Thyroid gland (tissue), 4 donors: ENCODE results near the gene PRRT2. TPM values are rescaled to one million over a fixed set of nuclear protein-coding genes. Genes with fewer than 3 reads are reported as not detected.

Experiments
- DNase-seq, 2 donors: peaks; one replicate each; pipeline ENCODE4 v3.0.0-alpha.2; 2019
- H3K27ac ChIP-seq, 3 donors: fragments of 200-600 bp; sonication (generic); 1 replicate in 2 of 3; 2 replicates in 1 of 3; pipeline ENCODE4 v1.5.1; 2016 to 2019; ENCODE audit warnings: mild to moderate bottlenecking in 1 of 3, moderate library complexity in 1 of 3
- H3K27me3 ChIP-seq: fragments of 200-600 bp; sonication (generic); one replicate; pipeline ENCODE4 v1.5.1; 2019
- H3K36me3 ChIP-seq, 2 donors: fragments of 200-600 bp; sonication (generic); one replicate each; pipeline ENCODE4 v1.5.1; 2016 to 2019
- H3K4me1 ChIP-seq, 2 donors: fragments of 200-600 bp; sonication (generic); one replicate each; pipeline ENCODE4 v1.5.1; 2017 to 2019
- H3K4me3 ChIP-seq, 3 donors: fragments of 200-600 bp; sonication (generic); replicated peaks in 1 of 3; 1 replicate in 2 of 3; 2 replicates in 1 of 3; pipeline ENCODE4 v1.5.1; 2016; ENCODE audit warnings: mild to moderate bottlenecking in 1 of 3
- H3K9me3 ChIP-seq: fragments of 200-600 bp; sonication (generic); one replicate; pipeline ENCODE4 v1.5.1; 2017
- POLR2A ChIP-seq, 2 donors: fragments of 450-650 bp; IDR thresholded peaks; one replicate each; pipeline ENCODE4 v1.6.1; 2017; ENCODE audit warnings: antibody characterized with exemption in 2 of 2, mild to moderate bottlenecking in 2 of 2, moderate library complexity in 1 of 2
- WGBS, 2 donors: methylation state at CpG; one replicate each; pipeline ENCODE4 v1.1.5; 2017; 5-methylcytosine and 5-hydroxymethylcytosine counted together
- intact Hi-C: fragments of 100-400 bp; cut with DNase I; formaldehyde crosslinking; loops from one replicate; pipeline ENCODE4 v1.15.1; 2023
- total RNA-seq, 4 donors: library from RNA; depleted of rRNA; stranded (reverse); fragments of >200 nt; gene quantifications; one replicate each; pipeline ENCODE4 v1.2.3, GENCODE V29; 2016
- TF ChIP-seq, protein P1 (sequence below), 6 experiments: fragments of 200-600 bp in 3 of 6; fragments of 450-650 bp in 3 of 6; sonication (generic) in 3 of 6; IDR thresholded peaks; one replicate each; pipeline ENCODE4 v1.5.1; 2016 to 2019; ENCODE audit warnings: antibody characterized with exemption in 6 of 6, mild to moderate bottlenecking in 2 of 6, inconsistent platforms in 1 of 6, moderate library complexity in 1 of 6

Gene PRRT2
- total RNA-seq, 4 donors from 2014 or later: 0.89 to 4.0 (median 2.4) TPM

DNA sequence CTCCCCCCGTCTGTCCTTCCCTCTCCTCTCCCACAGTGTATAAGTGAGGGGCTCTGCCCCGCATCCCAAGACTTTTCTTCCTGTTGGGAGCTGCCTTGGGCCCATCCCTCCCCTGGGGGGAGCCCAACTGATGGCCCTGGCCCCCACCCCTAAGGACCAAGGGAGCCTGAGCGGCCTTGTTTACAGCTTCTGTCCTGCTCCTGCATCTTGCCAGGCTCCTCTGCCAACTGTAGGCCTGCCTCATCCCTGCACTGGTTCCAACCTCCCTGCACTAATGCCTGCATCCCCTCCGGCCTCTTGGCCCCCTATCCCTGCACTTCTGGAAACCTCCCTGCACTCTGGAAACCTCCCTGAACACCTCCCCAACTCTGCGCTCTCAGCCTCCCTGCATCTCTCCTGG, 2.6 kb downstream of the PRRT2 start:
- DNase-seq: no peak
- H3K4me3 ChIP-seq: no peak overlapping the region
- 83 to 93% methylated on average over 5 of the region's 5 CpGs for WGBS, 2 donors
- no peaks in the 10 kb centered on the region for H3K9me3 ChIP-seq
- TF ChIP-seq, protein P1, sequence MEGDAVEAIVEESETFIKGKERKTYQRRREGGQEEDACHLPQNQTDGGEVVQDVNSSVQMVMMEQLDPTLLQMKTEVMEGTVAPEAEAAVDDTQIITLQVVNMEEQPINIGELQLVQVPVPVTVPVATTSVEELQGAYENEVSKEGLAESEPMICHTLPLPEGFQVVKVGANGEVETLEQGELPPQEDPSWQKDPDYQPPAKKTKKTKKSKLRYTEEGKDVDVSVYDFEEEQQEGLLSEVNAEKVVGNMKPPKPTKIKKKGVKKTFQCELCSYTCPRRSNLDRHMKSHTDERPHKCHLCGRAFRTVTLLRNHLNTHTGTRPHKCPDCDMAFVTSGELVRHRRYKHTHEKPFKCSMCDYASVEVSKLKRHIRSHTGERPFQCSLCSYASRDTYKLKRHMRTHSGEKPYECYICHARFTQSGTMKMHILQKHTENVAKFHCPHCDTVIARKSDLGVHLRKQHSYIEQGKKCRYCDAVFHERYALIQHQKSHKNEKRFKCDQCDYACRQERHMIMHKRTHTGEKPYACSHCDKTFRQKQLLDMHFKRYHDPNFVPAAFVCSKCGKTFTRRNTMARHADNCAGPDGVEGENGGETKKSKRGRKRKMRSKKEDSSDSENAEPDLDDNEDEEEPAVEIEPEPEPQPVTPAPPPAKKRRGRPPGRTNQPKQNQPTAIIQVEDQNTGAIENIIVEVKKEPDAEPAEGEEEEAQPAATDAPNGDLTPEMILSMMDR (IDR thresholded peaks at IDR 0.05): no peak
- no peak for TF ChIP-seq POLR2A (IDR thresholded peaks at IDR 0.05)
- no peaks in the 10 kb centered on the region for H3K27me3 ChIP-seq
- H3K36me3 ChIP-seq: peaks cover 3 to 9% of the 10 kb centered on the region in 2 donors
- peak overlapping the region in 1 of 3 donors; percentile 98 for H3K27ac ChIP-seq
- intact Hi-C loops: loop anchor here (10.0 kb wide), 1 partner anchor 110 kb away; the partner anchor contains the start of gene KCTD13
- peaks cover 32 to 59% of the 10 kb centered on the region in 2 donors for H3K4me1 ChIP-seq

DNA sequence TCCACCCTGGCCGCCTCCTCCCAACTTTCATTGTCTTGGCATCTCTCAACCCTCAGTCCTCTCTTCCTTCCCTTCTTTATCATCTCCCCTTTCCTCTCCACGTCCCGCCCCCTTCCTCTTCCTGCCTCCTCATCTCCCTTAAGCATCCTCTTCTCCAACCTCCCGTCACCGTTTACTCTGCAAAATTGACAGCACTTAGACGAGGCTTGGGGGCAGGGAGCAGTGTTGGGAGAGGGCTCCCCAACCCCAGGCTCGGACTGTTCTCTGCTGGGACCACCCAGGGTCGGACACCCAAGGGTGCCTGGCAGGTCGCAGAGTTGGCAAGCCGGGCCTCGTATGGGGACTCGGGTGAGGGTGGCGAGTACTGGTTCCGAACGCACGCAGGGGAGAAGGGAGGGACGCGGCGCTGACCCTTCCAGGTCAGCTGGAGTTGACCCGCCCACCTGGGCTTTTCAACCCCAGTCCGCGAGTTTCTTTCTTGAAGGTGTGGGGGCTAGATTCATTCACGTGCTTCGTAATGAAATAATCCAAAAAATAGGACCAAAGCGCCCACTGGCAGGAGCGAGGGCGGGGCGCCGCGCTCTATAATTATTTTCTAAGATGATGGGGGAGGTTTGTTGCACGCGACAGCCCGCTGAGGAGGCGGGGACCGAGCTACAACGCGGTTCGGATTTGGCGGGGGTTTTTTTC, 3.2 kb downstream of the PRRT2 start:
- TF ChIP-seq, protein P1 (IDR thresholded peaks at IDR 0.05): no peak
- no peak for TF ChIP-seq POLR2A (IDR thresholded peaks at IDR 0.05)
- Histone ChIP-seq H3K36me3 (peaks cover 0 to 5% of the 10 kb centered on the region in 2 donors), H3K27ac (peak overlapping the region; percentile 57 to 98 (median 90)), H3K27me3 (no peaks in the 10 kb centered on the region), H3K9me3 (no peaks in the 10 kb centered on the region), H3K4me3 (peak overlapping the region in 1 of 3 donors; percentile 55), H3K4me1 (peaks cover 38 to 59% of the 10 kb centered on the region in 2 donors)
- 8% methylated on average over 37 to 38 of the region's 39 CpGs for WGBS, 2 donors
- intact Hi-C loops: loop anchor here (5.0 to 10.0 kb wide), 2 partner anchors 110 to 113 kb away; partner anchors contain the start of gene KCTD13
- peak; percentile 34 to 54 for DNase-seq

DNA sequence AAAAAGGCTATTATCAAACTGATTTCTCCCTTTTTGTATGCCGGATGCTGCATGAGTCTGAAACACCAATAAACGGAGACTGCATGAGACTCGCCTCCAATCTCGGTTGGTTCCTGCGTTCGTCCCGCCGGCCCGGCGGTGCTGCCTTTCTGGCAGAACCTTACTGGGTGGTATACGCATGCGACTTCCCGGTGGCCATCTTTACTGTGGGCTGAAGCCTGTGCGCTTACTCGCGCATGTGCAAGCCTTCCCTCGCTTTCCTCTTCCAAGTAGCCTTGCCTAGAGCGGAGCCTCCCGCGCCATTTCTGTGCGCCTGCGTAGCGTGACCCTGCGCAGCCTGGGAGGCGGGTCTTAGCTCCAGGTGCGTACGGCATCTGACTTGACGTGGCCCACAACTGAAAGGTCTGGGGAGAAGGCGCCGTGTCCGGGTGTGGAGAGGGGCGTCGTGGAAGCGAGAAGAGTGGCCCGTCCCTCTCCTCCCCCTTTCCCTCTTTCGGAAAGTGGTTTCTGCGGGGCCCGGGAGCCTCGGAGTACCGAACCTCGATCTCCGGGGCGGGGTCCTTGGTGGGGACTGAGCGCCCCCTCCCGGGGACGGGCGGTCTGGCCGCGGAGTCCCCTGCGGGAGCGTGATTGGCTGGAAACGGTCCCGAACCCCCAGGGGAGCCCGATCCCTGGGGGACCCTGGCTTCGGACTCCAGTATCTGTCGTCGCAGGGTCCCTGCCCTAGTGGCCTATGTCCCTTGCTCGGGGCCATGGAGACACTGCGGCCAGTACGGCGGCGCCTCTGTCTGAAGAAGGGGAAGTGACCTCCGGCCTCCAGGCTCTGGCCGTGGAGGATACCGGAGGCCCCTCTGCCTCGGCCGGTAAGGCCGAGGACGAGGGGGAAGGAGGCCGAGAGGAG, 4.0 kb downstream of the PRRT2 start, which contains the start of gene PAGR1:
PAGR1 (plus strand) TSS at position 360 of the 901 bp plus-strand sequence; CDS start at position 734, 374 bp downstream.
- H3K4me3 ChIP-seq: peak within 1 kb of the TSS; percentile 19 to 71 (median 55)
- no peaks in the 10 kb centered on the region for H3K27me3 ChIP-seq
- H3K36me3 ChIP-seq: peaks cover 0 to 4% of the 10 kb centered on the region in 2 donors
- WGBS, 2 donors: 0% methylated on average over 19 to 35 of the region's 70 CpGs
- intact Hi-C loops: loop anchor here (5.0 to 10.0 kb wide), 2 partner anchors 109 to 114 kb away; partner anchors contain the start of gene KCTD13
- H3K4me1 ChIP-seq: peaks cover 29 to 50% of the 10 kb centered on the region in 2 donors
- peak within 1 kb of the TSS; percentile 84 to 98 (median 90) for H3K27ac ChIP-seq
- H3K9me3 ChIP-seq: no peaks in the 10 kb centered on the region
- peak; percentile 50 to 83 for TF ChIP-seq POLR2A (IDR thresholded peaks at IDR 0.05)
- TF ChIP-seq, protein P1 (IDR thresholded peaks at IDR 0.05): peak; percentile 62 to 94 (median 84)
- peak; percentile 98 for DNase-seq

DNA sequence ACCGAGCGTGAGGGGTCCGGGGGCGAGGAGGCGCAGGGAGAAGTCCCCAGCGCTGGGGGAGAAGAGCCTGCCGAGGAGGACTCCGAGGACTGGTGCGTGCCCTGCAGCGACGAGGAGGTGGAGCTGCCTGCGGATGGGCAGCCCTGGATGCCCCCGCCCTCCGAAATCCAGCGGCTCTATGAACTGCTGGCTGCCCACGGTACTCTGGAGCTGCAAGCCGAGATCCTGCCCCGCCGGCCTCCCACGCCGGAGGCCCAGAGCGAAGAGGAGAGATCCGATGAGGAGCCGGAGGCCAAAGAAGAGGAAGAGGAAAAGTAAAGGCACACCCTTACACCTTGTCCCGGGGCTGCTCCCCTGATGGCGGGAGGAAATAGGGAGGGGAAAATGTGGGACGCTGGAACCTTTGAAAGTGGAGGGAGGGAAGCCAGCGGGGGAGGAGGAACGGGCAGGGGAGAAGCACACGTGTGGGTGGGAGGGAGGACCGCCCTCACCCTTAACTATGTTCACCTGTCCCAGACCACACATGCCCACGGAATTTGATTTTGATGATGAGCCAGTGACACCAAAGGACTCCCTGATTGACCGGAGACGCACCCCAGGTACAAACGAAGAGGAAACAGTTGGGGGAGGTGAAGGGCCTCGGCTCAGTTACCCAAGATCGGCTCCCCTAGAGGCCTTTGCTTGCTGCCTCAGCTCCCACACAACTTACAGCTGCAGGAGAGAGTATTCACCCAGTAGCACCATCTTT, 4.9 kb downstream of the PRRT2 start:
- Histone ChIP-seq H3K4me1 (peaks cover 31 to 56% of the 10 kb centered on the region in 2 donors), H3K4me3 (peak overlapping the region; percentile 19 to 71 (median 55)), H3K27ac (peak overlapping the region; percentile 84 to 98 (median 90)), H3K36me3 (peaks cover 0 to 4% of the 10 kb centered on the region in 2 donors), H3K9me3 (no peaks in the 10 kb centered on the region), H3K27me3 (no peaks in the 10 kb centered on the region)
- no peak for TF ChIP-seq POLR2A (IDR thresholded peaks at IDR 0.05)
- TF ChIP-seq, protein P1 (IDR thresholded peaks at IDR 0.05): no peak
- WGBS, 2 donors: 4 to 6% methylated on average over 27 to 28 of the region's 37 CpGs
- peak; percentile 77 to 83 for DNase-seq
- intact Hi-C loops: loop anchor here (5.0 to 10.0 kb wide), 2 partner anchors 108 to 115 kb away; partner anchors contain the start of gene KCTD13
